Neural progenitor cell (in vitro differentiated cells): ENCODE measurements around the gene KCNG3.

ENCODE experiments used
- EZH2 ChIP-seq: fragments of 200-600 bp; sonication (generic); IDR thresholded peaks from 2 replicates; pipeline ENCODE4 v1.6.1; 2017; ENCODE audit warnings: antibody characterized with exemption, mild to moderate bottlenecking, moderate library complexity
- EZH2phosphoT487 ChIP-seq: fragments of 200-600 bp; sonication (generic); IDR thresholded peaks from 2 replicates; pipeline ENCODE4 v1.6.1; 2017; ENCODE audit warnings: antibody characterized with exemption
- TF ChIP-seq, protein P1 (sequence below): fragments of 200-600 bp; sonication (generic); IDR thresholded peaks from 2 replicates; pipeline ENCODE4 v1.5.1; 2017; ENCODE audit warnings: antibody characterized with exemption, mild to moderate bottlenecking

DNA sequence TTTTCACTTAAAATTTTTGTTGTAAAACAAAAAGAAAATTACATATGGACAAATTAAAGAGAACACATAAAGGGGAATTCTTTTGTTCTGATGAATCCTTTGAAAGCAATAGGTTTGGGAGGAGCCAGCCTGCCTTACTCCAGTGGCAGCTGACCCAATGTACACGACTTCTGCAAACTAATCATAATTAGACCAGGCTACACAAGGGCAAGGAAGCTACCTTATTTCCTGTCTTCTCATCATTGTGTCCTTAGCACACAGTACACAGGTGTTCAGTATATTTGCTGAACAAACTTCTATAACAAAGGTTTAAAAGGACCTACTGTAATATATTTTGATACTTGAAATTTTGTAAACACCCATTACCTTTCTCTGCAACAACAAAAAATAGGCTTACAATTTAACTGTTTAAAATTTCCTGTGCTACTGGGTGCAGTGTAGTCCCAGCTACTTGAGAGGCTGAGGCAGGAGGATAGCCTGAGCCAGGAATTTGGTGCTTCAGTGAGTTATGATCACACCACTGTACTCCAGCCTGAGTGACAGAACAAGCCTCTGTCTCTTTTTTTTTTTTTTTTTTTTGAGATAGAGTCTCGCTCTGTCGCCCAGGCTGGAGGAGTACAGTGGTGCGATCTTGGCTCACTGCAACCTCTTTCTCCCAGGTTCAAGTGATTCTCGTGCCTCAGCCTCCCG lies 18.9 kb downstream of the KCNG3 start:
- TF ChIP-seq, protein P1, sequence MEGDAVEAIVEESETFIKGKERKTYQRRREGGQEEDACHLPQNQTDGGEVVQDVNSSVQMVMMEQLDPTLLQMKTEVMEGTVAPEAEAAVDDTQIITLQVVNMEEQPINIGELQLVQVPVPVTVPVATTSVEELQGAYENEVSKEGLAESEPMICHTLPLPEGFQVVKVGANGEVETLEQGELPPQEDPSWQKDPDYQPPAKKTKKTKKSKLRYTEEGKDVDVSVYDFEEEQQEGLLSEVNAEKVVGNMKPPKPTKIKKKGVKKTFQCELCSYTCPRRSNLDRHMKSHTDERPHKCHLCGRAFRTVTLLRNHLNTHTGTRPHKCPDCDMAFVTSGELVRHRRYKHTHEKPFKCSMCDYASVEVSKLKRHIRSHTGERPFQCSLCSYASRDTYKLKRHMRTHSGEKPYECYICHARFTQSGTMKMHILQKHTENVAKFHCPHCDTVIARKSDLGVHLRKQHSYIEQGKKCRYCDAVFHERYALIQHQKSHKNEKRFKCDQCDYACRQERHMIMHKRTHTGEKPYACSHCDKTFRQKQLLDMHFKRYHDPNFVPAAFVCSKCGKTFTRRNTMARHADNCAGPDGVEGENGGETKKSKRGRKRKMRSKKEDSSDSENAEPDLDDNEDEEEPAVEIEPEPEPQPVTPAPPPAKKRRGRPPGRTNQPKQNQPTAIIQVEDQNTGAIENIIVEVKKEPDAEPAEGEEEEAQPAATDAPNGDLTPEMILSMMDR: no peak
- no peak for TF ChIP-seq EZH2
- TF ChIP-seq EZH2phosphoT487: no peak
